ENCODE measurements around the gene PPDPF. TPM values are rescaled to one million over a fixed set of nuclear protein-coding genes. Genes with fewer than 3 reads are reported as not detected.

Gene PPDPF
- total and polyA plus RNA-seq, 2 of the 8 experiments (the other 6 are each of a cell fraction or from before 2014, with no cell fraction given), result 30.5 to 138 TPM

GRCh38 chr20:63560856-63561609 is 40.5 kb downstream of the PPDPF start:
- no peak overlapping the region for H2BK15ac ChIP-seq (ENCODE audit: low read length)
- no peaks in the 10 kb centered on the region; a peak in 4 of 8 replicates for H3K36me3 ChIP-seq (ENCODE audit: control insufficient read depth in 2 of 4, insufficient read depth in 4 of 4, low read length in 3 of 4)
- CTCF ChIA-PET (ENCODE audit: partially characterized antibody), result interaction anchor here (0.8 to 1.2 kb wide), 4 partner anchors 14 to 20 kb away, joined by 3 to 4 read pairs (median 4); no protein-coding TSS in a partner anchor
- FAIRE-seq (no peak), DNase-seq (ENCODE audit: low read depth in 1 of 2, low spot score in 2 of 2) (no peak)
- H2BK12ac ChIP-seq (ENCODE audit: low read depth, low read length), result no peak overlapping the region
- no peak overlapping the region for H2BK20ac ChIP-seq (ENCODE audit: low read length)
- H4K91ac ChIP-seq (replicated peaks; ENCODE audit: insufficient read length, low read length), result no peak overlapping the region
- no peak overlapping the region for H3K9ac ChIP-seq (replicated peaks in 1 of 4; ENCODE audit: extremely low read depth in 1 of 4, low read depth in 3 of 4, low read length in 3 of 4)
- H2BK120ac ChIP-seq (replicated peaks; ENCODE audit: low read depth, low read length), result no peak overlapping the region
- H3K4me3 ChIP-seq (ENCODE audit: extremely low read depth in 1 of 4, insufficient read depth in 2 of 4, low read depth in 3 of 4, low read length in 4 of 4), result no peak overlapping the region
- no peaks in the 10 kb centered on the region for H3K27me3 ChIP-seq (replicated peaks in 1 of 4; ENCODE audit: control insufficient read depth in 3 of 4, extremely low read depth in 1 of 4, insufficient read depth in 3 of 4, low read length in 3 of 4)
- H3K4me1 ChIP-seq (replicated peaks in 1 of 4; ENCODE audit: control insufficient read depth in 3 of 4, insufficient read depth in 4 of 4, low read length in 3 of 4), result peaks cover 0 to 6% (median 1%) of the 10 kb centered on the region in 4 experiments; a peak in 2 of 7 replicates
- H3K23me2 ChIP-seq (ENCODE audit: low read depth, low read length), result no peaks in the 10 kb centered on the region
- WGBS, 2 experiments (ENCODE audit: extremely low coverage in 1 of 2, insufficient coverage in 1 of 2, insufficient read length in 1 of 2, insufficient replicate concordance in 2 of 2, low coverage in 1 of 2, low lambda C conversion rate in 2 of 2, missing lambda C conversion rate in 1 of 2), result 88% methylated on average over 17 of the region's 26 CpGs; no CpG with 5 or more reads in 1 of the 2 experiments
- H3K79me1 ChIP-seq (ENCODE audit: low read depth, low read length), result no peaks in the 10 kb centered on the region
- no peak overlapping the region for H3K56ac ChIP-seq (replicated peaks; ENCODE audit: insufficient read length, low read depth, low read length)
- no peak overlapping the region for H3K4me2 ChIP-seq (ENCODE audit: insufficient read depth in 1 of 2, low read depth in 2 of 2, low read length in 2 of 2)
- H3K27ac ChIP-seq (ENCODE audit: low read depth, low read length), result no peak overlapping the region
- H4K8ac ChIP-seq (ENCODE audit: extremely low read depth, insufficient read depth, low read length), result peak overlapping the region; percentile 14
- TF ChIP-seq CHD2 (IDR thresholded peaks at IDR 0.05; ENCODE audit: low read length) (no peak), BCL11A (IDR thresholded peaks at IDR 0.05; ENCODE audit: low read depth in 2 of 2, low read length in 2 of 2) (no peak), SP4 (IDR thresholded peaks at IDR 0.05; ENCODE audit: low read length) (no peak), SIN3A (conservative IDR thresholded peaks at IDR 0.05 in 1 of 2, IDR thresholded peaks at IDR 0.05 in 1 of 2; ENCODE audit: low read depth in 1 of 2, low read length in 2 of 2) (no peak), EGR1 (IDR thresholded peaks at IDR 0.05; ENCODE audit: borderline replicate concordance, low read depth, low read length) (no peak), TAF1 (IDR thresholded peaks at IDR 0.05; ENCODE audit: low read depth, low read length) (no peak)
- no peak overlapping the region for H2AFZ ChIP-seq (ENCODE audit: low read length)
- no peak overlapping the region for H2BK5ac ChIP-seq (ENCODE audit: low read depth, low read length)
- H3K9me3 ChIP-seq (ENCODE audit: insufficient read depth in 2 of 2, low read depth in 1 of 2, low read length in 1 of 2), result no peaks in the 10 kb centered on the region
- POLR2A ChIA-PET (ENCODE audit: partially characterized antibody), result interaction anchor here (0.7 to 1.7 kb wide), 4 partner anchors 10 to 61 kb away, joined by 3 to 5 read pairs (median 3); partner anchors contain the start of gene PPDPF
- H3K79me2 ChIP-seq (ENCODE audit: control insufficient read depth in 1 of 2, insufficient read depth in 2 of 2, low read length in 2 of 2), result no peaks in the 10 kb centered on the region
- no peak overlapping the region for H3K18ac ChIP-seq (ENCODE audit: extremely low read depth, low read length)
- no peak overlapping the region for H4K5ac ChIP-seq (ENCODE audit: insufficient read length, low read depth, low read length)
- H3K4ac ChIP-seq (replicated peaks; ENCODE audit: insufficient read length, low read depth, low read length), result no peak overlapping the region
- no peak overlapping the region for H3K14ac ChIP-seq (ENCODE audit: insufficient read length)
- no peaks in the 10 kb centered on the region for H4K20me1 ChIP-seq (replicated peaks in 1 of 2; ENCODE audit: control insufficient read depth in 1 of 2, insufficient read depth in 2 of 2, low read length in 2 of 2)
- H3K23ac ChIP-seq (ENCODE audit: insufficient read length), result no peak overlapping the region
- H2AK5ac ChIP-seq (ENCODE audit: low read depth, low read length), result no peak overlapping the region

Measured in H1 (cell line).